LNCAP (cell line): ENCODE measurements around the gene MSI2.

Experiments
- CTCF ChIP-seq: fragments of 450-650 bp; IDR thresholded peaks from 2 replicates; pipeline ENCODE4 v1.5.1; 2017; ENCODE audit warnings: mild to moderate bottlenecking

Gene MSI2

GRCh38 chr17:57518587-57519581, 262.6 kb downstream of the MSI2 start:
- TF ChIP-seq CTCF: no peak

GRCh38 chr17:57519800-57520199, 263.5 kb downstream of the MSI2 start:
- no peak for TF ChIP-seq CTCF

- TF ChIP-seq CTCF: no peak
These were observed 265.3 kb downstream of the MSI2 start for GRCh38 chr17:57521606-57522005.

GRCh38 chr17:57522042-57523005, 266.0 kb downstream of the MSI2 start:
- TF ChIP-seq CTCF: no peak

- no peak for TF ChIP-seq CTCF
These were observed 267.8 kb downstream of the MSI2 start for GRCh38 chr17:57523926-57524632.

GRCh38 chr17:57524839-57525568, 268.7 kb downstream of the MSI2 start:
- no peak for TF ChIP-seq CTCF
